GM18505 (cell line): ENCODE results near the gene WDR83.
"Not testable (repeated sequence)": the region's sequence is repeated elsewhere in the genome, so short reads cannot be mapped to it uniquely, and the experiment has no call there.

Source experiments
- ATAC-seq: cut with Tn5 transposase; IDR thresholded peaks from one replicate; pipeline ENCODE4 v1.9.1; 2021; ENCODE audit not compliant: unreplicated experiment
- POLR2A ChIP-seq: IDR thresholded peaks from 4 replicates; pipeline ENCODE4 v1.6.1; 2011; ENCODE audit warnings: borderline replicate concordance; ENCODE audit not compliant: insufficient read depth, insufficient read length; ENCODE audit errors: extremely low read depth

The WDR83 gene

GRCh38 chr19:12642506-12642905 is 24.1 kb upstream of the WDR83 start:
- ATAC-seq, result no peak
- no peak for TF ChIP-seq POLR2A

GRCh38 chr19:12643716-12644115 is 22.9 kb upstream of the WDR83 start:
- not testable (repeated sequence) for ATAC-seq

GRCh38 chr19:12646551-12646950 is 20.1 kb upstream of the WDR83 start:
- TF ChIP-seq POLR2A, result no peak
- ATAC-seq, result no peak

GRCh38 chr19:12647047-12647446 is 19.6 kb upstream of the WDR83 start:
- no peak for TF ChIP-seq POLR2A
- ATAC-seq, result no peak

GRCh38 chr19:12647490-12648071 is 19.0 kb upstream of the WDR83 start:
- no peak for TF ChIP-seq POLR2A
- ATAC-seq, result no peak

GRCh38 chr19:12648088-12648487 is 18.5 kb upstream of the WDR83 start:
- ATAC-seq, result no peak
- no peak for TF ChIP-seq POLR2A

GRCh38 chr19:12649941-12650340 is 16.7 kb upstream of the WDR83 start:
- TF ChIP-seq POLR2A, result no peak
- no peak for ATAC-seq

- ATAC-seq, result no peak
- TF ChIP-seq POLR2A, result no peak
Measured at GRCh38 chr19:12652219-12652618, 14.4 kb upstream of the WDR83 start.

GRCh38 chr19:12655546-12655945 is 11.1 kb upstream of the WDR83 start:
- no peak for TF ChIP-seq POLR2A
- ATAC-seq, result no peak

GRCh38 chr19:12656899-12657571 is 9.6 kb upstream of the WDR83 start:
- ATAC-seq, result no peak
- no peak for TF ChIP-seq POLR2A

GRCh38 chr19:12657966-12658365 is 8.6 kb upstream of the WDR83 start:
- ATAC-seq, result no peak
- no peak for TF ChIP-seq POLR2A

- no peak for ATAC-seq
- no peak for TF ChIP-seq POLR2A
Measured at GRCh38 chr19:12660980-12661379, 5.6 kb upstream of the WDR83 start.

GRCh38 chr19:12664406-12665280 is 2.0 kb upstream of the WDR83 start:
- ATAC-seq, result no peak
- no peak for TF ChIP-seq POLR2A

GRCh38 chr19:12665281-12665573 is 1.4 kb upstream of the WDR83 start:
- no peak for ATAC-seq
- TF ChIP-seq POLR2A, result peak; percentile 51

GRCh38 chr19:12665671-12666264 is 839 bp upstream of the WDR83 start:
- no peak for ATAC-seq
- no peak for TF ChIP-seq POLR2A
